Astrocyte of the hippocampus (primary cell): ENCODE data around the gene B9D1.

Experiments used
- DNase-seq: peaks from one replicate; pipeline ENCODE4 v3.0.0; 2011; ENCODE audit warnings: low read depth, low spot score

Gene B9D1, protein sequence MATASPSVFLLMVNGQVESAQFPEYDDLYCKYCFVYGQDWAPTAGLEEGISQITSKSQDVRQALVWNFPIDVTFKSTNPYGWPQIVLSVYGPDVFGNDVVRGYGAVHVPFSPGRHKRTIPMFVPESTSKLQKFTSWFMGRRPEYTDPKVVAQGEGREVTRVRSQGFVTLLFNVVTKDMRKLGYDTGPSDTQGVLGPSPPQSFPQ

GRCh38 chr17:19362277-19363113 lies at the start of gene B9D1:
TSS of gene B9D1 (minus strand) at chr17:19362723. CDS start at chr17:19362569, 154 bp downstream.
- peak; percentile 96 for DNase-seq

- DNase-seq: peak; percentile 11
These were observed 49.1 kb upstream of the B9D1 start for GRCh38 chr17:19411631-19412030.

- DNase-seq: peak; percentile 78
These were observed 48.5 kb upstream of the B9D1 start, which contains the start of gene RNF112 for GRCh38 chr17:19410875-19411620. TSS of gene RNF112 (plus strand) at chr17:19411232. CDS start at chr17:19411409, 177 bp downstream.

DNA sequence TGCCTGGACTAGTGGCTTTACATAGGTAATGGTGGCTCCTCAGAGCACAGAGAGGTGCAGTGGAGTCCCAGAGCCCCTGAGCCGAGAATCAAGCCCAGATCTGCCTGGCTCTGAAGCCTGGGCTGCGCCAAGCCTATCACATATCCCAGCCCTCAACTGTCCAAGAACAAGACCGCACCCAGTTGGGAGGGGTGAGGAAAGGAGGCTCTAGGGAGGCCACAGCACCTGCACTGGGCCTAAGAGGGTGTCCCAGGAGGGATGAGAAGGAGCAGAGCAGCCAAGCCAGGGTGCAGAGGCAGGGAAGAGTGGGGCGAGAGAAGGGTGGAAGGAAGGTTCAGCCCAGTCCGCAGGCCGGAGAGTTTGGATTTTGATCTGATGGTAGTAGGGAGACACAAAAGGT lies 47.6 kb upstream of the B9D1 start:
- no peak for DNase-seq

GRCh38 chr17:19409509-19409908 lies 47.0 kb upstream of the B9D1 start:
- peak; percentile 40 for DNase-seq

DNA sequence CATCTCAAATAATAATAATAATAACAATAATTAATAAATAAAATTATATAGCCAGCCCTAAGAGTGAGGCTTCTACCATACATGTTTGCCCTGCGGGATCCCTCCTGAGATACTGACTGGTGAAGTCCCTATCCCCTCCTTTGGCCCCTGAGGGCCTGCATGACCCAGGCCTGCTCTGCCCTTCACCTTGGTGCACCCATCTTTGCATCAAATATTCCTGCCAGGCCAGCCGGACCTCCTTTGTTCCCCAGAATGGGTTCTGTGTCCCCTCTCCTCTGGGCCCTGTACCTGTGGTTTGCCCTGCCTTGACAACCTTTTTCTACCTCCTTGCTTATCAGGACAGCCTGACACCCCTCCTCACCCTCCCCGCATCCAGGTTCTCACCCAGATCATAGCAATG lies 46.5 kb upstream of the B9D1 start:
- DNase-seq: no peak

DNA sequence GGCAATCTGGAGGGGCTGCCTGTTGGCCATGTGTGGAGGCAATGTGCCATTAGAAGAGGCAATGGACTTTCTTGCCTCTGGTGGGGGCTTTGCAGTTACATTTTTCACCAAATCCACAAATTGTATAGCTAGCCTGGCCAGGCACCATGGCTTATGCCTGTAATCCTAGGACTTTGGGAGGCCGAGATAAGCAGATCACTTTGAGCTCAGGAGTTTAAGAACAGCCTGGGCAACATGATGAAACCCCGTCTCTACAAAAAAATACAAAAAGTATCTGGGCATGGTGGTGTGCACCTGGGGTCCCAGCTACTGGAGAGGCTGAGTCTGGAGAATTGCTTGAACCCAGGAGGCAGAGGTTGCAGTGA lies 45.8 kb upstream of the B9D1 start:
- DNase-seq: no peak

DNA sequence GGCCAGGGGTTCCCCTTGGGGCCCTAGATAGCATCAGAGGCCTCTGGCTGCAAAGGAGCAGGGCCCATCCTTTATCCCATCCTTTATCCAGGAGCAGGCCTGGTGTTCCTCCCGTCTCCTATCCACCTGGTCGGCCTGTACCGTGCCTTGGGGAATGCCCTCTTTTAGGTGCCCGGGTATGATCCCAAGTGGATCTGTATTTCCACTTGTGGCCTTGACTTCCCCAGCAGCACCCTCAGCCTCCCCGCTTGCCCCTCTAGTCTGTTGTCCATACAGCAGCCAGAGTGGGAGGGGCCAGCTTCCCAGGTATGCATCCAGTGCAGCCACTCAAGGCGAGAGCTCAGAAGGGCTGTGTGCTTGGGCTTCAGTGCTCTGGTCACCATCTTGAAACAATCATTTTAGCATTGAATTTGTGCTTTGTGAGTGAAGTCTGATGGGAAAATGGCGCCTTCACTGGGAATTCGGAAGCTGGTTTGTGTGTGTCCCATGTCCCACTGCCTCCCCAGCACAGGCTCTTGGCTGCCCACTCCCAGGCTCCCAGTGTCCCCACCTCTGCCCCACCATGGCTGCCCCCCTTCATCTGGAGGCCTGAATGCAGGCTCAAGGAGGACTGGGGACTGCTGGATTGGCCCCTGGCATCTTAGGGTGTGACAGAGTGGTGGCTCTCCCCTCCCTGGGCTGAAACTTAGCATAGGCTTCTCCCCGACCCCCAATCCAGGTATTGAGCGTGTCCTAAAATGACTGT lies 45.2 kb upstream of the B9D1 start:
- no peak for DNase-seq

- no peak for DNase-seq
These were observed 42.6 kb upstream of the B9D1 start for GRCh38 chr17:19405114-19405513.

GRCh38 chr17:19404264-19404663 lies 41.7 kb upstream of the B9D1 start:
- DNase-seq: no peak

DNA sequence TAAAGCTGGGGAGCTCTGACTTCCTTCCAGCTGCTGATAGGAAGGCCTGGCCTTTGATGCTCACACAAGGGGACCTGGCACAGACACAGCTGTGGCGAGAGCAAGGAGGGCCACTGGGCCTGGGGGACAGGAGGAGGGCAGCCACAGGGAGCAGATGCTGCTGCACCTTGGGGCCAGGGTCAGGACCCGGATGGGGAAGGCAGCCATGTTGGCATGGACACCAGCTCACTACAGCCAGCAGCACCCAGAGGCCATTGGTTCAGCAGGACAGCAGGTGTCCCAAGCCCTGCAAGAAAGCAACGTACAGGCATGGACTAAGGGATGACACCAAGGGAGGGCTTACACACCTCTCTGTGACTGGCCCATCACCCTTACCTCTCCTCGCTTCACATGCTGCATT lies 40.5 kb upstream of the B9D1 start:
- no peak for DNase-seq

GRCh38 chr17:19402171-19402570 lies 39.6 kb upstream of the B9D1 start:
- DNase-seq: no peak

DNA sequence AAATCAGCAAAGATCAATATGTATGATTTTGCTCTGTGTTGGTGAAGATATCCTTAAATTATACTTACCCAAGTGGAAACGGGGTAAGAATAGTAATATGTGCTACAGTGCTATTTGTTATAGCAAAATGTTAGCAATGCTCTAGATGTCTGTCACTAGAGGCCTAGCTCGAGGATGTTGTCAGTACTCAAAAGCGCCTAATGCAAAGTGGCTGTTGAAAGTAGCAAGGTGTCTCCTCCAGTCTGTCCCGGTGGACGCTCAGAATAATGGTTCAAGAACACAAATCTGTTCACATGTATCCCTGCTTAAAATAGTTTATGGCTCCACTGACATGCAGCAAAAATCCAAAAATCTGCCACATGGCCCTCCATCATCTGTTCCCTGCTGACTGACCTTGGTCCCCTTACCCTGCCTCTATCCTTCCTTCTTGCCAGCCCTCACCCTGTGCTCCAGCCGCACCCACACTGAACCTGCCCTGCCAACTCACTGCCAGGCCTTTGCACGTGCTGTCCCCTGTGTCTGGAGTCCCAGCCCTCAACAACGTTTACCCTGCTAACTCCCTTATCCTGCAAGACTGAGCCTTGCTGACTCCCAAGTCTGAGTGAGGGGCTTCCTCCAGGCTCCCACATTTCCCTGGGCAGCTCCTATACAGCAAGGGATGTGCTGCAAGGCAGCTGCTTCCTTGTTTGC lies 38.9 kb upstream of the B9D1 start:
- DNase-seq: no peak

- no peak for DNase-seq
These were observed 37.4 kb upstream of the B9D1 start for GRCh38 chr17:19399750-19400450.

DNA sequence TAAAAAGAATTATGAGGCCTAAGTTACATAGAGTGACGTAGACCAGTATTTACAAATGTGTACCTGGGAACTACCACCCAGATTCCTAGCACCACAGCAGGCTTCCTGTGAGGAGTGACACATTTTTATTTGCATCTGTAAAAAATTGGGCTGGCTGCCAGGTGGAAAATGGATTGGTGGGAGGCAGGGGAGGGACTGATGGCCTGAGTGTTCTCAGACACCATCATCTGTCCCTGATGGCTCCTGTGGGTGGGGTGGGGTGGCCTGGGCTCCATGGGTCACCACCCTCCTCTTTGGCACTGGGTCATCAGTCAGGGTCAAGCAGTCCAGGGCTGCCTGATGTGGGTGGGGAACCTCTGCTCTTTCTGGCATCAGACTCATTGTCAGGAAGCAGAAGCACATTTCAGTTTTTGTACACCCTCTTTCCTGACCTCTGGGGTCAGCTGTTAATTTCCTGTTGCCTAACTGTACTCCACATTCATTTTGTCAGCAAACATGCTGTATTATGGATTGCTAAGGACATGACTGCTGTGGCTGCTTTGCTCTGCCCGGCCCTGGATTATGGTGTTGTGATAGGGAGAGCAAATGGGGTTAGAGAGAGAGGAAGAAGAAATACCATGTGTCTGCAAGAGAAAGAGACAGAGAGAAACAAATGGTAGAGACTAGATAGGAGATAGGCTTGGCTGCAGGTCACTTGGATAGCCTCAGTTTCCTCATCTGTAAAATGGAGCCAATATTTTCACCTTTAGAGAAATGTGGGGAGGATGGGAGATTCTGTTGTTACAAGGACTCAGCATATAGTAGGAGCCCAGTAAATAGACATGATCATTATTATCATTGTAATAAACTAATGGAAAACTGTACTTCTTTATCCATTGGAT lies 36.0 kb upstream of the B9D1 start:
- no peak for DNase-seq

DNA sequence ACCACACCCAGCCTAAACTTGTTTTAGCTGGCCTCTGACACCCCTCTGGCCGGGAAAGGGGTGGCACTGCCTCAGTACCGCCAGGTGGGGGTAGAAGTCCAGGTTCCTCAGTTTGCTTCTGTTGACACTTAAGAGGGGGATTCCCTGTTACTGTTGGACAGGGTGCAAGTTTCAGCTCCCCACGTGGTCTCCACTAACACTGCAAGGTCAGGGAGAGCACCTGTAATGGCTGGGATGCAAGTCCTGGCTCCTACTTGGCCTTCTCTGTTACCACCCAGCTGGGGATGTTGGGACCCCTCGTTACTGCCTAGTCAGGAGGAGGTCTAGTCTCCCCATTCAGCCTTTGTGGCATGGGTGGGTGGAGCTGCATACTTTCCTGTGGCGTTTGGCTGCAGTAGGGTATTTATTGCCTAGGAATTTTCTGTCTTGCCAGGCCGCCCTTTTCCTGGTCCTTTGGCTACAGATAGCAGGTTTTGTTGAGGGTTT lies 35.1 kb upstream of the B9D1 start:
- peak; percentile 36 for DNase-seq

DNA sequence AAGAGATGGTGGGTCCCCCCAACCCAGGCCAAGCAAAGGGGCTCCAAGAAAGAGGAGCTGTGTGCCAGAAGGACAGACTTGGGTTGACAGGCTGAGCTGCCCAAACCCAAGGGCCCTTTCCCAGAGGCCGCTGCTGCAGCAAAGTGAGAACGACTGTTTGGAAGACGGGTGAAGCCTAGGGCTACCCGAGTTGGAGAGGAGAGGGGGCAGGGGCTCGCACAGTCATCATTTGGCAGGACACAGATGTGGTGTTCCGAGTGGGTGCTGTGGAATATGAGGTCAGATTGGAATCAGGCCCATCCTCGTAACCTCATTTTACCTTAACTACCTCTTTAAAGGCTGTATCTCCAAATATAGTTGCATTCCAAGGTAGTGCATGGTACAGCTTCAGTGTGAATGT lies 29.8 kb upstream of the B9D1 start:
- no peak for DNase-seq

DNA sequence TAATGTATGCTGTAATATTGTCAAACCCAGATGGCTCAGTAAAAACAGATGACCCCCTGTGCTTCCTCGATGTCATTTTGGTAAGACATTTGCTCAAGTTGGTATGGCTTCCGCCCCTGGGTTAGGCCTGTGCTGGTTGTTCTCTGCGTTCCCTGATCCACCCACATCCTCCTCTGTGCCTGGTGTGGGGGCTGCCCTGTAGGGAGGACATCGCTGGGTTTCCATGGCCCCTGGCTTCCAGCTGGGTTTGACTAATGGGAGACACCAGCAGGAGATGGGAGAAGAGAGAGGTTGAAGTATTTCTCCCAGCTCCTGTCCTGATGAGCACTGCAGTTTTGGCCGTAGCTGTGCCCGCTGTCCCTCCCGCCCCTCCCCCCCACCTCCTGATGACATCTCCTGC lies 28.9 kb upstream of the B9D1 start:
- no peak for DNase-seq

DNA sequence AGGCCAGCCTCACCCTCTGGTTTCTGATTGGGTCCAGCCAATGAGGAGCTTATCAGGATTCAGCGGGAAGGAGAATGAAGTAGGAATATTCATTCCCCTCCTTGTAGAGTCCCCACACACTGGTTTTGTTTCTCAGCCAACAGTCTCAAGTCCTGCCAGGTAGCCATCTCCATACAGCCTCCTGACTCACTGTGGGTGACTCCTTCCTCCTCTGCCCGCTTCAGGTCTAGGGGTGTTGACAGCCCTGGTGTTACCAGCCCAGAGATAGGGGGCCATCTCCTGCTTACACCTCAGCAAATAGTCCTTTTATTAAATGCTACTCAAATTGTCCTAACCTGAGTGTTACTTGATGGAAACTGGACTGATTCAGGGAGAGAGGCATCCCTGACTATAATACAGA lies 28.4 kb upstream of the B9D1 start:
- DNase-seq: peak; percentile 31
